ENCODE results near the gene CYFIP2.

CYFIP2 gene

DNA sequence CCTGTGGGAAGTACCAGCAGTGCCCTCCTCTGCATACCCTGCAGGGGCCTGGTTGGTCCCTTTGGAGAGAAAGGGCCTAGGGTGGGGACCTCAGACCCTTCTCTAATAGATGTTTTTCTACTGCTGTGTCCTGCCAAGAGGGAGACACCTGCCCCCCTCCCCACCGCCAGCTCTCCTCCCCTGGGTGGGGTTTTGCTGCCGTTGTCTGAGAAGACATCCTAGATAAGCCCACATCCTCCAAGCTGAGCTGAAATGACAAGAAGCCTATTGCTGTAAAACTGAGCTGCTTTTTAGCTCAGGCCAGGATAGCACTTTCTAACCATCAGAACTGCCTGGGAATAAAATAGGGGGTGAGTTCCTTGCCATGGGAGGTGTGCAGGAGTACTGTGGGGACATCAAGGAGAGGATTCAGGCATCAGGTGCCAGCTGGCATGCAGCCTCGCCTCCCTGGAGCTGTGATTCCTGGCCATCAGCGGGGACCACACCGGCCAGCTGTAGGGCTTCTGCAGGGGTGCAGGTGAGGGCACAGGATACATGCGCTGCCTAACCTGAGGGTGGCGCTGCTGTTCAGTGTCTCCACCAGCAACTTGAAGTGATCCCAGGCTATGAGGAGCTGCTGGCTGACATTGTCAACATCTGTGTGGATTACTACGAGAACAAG, 37.9 kb downstream of the CYFIP2 start:
- Histone ChIP-seq H3K27ac (replicated peaks) (no peak overlapping the region), H3K27me3 (ENCODE audit: insufficient read depth, poor library complexity, severe bottlenecking) (no peaks in the 10 kb centered on the region), H3K4me3 (replicated peaks; ENCODE audit: insufficient read depth, low read length) (no peak overlapping the region)
- DNase-seq (ENCODE audit: low read depth in 1 of 2, low spot score in 1 of 2): no peak
- TF ChIP-seq, protein P1, sequence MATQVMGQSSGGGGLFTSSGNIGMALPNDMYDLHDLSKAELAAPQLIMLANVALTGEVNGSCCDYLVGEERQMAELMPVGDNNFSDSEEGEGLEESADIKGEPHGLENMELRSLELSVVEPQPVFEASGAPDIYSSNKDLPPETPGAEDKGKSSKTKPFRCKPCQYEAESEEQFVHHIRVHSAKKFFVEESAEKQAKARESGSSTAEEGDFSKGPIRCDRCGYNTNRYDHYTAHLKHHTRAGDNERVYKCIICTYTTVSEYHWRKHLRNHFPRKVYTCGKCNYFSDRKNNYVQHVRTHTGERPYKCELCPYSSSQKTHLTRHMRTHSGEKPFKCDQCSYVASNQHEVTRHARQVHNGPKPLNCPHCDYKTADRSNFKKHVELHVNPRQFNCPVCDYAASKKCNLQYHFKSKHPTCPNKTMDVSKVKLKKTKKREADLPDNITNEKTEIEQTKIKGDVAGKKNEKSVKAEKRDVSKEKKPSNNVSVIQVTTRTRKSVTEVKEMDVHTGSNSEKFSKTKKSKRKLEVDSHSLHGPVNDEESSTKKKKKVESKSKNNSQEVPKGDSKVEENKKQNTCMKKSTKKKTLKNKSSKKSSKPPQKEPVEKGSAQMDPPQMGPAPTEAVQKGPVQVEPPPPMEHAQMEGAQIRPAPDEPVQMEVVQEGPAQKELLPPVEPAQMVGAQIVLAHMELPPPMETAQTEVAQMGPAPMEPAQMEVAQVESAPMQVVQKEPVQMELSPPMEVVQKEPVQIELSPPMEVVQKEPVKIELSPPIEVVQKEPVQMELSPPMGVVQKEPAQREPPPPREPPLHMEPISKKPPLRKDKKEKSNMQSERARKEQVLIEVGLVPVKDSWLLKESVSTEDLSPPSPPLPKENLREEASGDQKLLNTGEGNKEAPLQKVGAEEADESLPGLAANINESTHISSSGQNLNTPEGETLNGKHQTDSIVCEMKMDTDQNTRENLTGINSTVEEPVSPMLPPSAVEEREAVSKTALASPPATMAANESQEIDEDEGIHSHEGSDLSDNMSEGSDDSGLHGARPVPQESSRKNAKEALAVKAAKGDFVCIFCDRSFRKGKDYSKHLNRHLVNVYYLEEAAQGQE (IDR thresholded peaks at IDR 0.05; ENCODE audit: insufficient replicate concordance, low read depth): no peak
- TF ChIP-seq POLR2AphosphoS5 (IDR thresholded peaks at IDR 0.05; ENCODE audit: low read depth) (no peak), SPI1 (IDR thresholded peaks at IDR 0.05; ENCODE audit: borderline replicate concordance, low read depth) (no peak), GABPA (IDR thresholded peaks at IDR 0.05; ENCODE audit: low read depth) (no peak)
- TF ChIP-seq, protein P2, sequence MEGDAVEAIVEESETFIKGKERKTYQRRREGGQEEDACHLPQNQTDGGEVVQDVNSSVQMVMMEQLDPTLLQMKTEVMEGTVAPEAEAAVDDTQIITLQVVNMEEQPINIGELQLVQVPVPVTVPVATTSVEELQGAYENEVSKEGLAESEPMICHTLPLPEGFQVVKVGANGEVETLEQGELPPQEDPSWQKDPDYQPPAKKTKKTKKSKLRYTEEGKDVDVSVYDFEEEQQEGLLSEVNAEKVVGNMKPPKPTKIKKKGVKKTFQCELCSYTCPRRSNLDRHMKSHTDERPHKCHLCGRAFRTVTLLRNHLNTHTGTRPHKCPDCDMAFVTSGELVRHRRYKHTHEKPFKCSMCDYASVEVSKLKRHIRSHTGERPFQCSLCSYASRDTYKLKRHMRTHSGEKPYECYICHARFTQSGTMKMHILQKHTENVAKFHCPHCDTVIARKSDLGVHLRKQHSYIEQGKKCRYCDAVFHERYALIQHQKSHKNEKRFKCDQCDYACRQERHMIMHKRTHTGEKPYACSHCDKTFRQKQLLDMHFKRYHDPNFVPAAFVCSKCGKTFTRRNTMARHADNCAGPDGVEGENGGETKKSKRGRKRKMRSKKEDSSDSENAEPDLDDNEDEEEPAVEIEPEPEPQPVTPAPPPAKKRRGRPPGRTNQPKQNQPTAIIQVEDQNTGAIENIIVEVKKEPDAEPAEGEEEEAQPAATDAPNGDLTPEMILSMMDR (IDR thresholded peaks at IDR 0.05; ENCODE audit: insufficient read depth, low read length): no peak

DNA sequence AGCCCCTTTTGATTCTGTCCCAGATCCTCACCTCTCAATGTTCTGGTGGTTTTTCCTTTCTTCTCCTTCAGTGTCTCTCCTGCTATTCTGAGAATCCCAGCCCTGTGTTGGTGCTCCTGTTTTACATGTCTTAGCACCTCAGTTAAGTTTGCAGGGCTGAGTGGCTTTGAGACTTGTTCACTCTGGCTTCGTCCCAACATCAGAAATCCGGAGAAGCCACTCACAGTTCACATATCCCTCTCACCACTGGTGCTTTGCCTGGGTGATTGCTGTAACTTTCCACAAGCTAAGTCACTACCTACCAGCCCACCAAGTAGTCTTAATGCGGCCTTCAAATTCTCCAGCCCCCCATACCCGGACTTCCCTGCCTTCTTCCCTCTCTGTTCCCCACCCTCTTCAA, 40.2 kb downstream of the CYFIP2 start:
- no peak for DNase-seq (ENCODE audit: low read depth in 1 of 2, low spot score in 1 of 2)
- Histone ChIP-seq H3K27me3 (ENCODE audit: insufficient read depth, poor library complexity, severe bottlenecking) (no peaks in the 10 kb centered on the region), H3K4me3 (replicated peaks; ENCODE audit: insufficient read depth, low read length) (no peak overlapping the region), H3K27ac (replicated peaks) (no peak overlapping the region)
- TF ChIP-seq POLR2AphosphoS5 (IDR thresholded peaks at IDR 0.05; ENCODE audit: low read depth) (no peak), SPI1 (IDR thresholded peaks at IDR 0.05; ENCODE audit: borderline replicate concordance, low read depth) (no peak), GABPA (IDR thresholded peaks at IDR 0.05; ENCODE audit: low read depth) (no peak)
- TF ChIP-seq, protein P1 (IDR thresholded peaks at IDR 0.05; ENCODE audit: insufficient replicate concordance, low read depth): no peak
- TF ChIP-seq, protein P2 (IDR thresholded peaks at IDR 0.05; ENCODE audit: insufficient read depth, low read length): no peak

DNA sequence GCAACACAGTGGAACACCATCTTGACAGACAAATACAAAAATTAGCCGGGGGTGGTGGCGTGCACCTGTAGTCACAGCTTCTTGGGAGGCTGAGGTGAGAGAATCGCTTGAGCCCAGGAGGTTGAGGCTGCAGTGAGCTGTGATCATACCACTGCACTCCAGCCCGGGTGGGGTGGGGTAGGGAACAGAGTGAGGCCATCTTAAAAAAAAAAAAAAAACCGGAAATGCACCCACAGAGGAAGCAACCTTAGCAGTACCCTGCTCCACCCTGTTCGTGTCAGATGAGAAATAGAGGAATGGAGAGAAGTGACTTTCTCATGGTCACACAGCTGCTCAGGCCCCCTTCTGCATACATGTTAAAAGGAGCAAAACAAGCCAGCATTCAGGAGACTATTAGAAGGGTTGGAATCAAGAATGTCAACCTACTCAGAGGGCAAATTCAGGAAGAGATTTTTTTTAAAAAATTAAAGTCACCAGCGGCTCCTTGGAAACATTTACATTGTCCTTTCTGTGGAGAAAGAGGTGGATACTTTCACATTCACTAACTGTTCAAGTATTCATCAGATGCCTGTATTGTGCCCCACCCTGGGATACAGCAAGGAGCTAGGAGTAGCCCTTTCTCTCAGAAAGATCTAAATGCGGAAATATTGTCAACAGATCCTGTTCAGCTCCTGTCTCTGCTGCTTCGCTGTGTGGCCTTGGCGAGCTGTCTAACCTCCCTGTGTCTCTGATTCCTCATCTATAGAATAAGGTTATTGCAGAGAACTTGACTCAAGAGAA, 41.0 kb downstream of the CYFIP2 start:
- TF ChIP-seq, protein P1 (IDR thresholded peaks at IDR 0.05; ENCODE audit: insufficient replicate concordance, low read depth): no peak
- TF ChIP-seq SPI1 (IDR thresholded peaks at IDR 0.05; ENCODE audit: borderline replicate concordance, low read depth): no peak
- no peak for TF ChIP-seq GABPA (IDR thresholded peaks at IDR 0.05; ENCODE audit: low read depth)
- TF ChIP-seq, protein P2 (IDR thresholded peaks at IDR 0.05; ENCODE audit: insufficient read depth, low read length): no peak
- no peak for TF ChIP-seq POLR2AphosphoS5 (IDR thresholded peaks at IDR 0.05; ENCODE audit: low read depth)
- Histone ChIP-seq H3K4me3 (replicated peaks; ENCODE audit: insufficient read depth, low read length) (no peak overlapping the region), H3K27me3 (ENCODE audit: insufficient read depth, poor library complexity, severe bottlenecking) (no peaks in the 10 kb centered on the region), H3K27ac (replicated peaks) (no peak overlapping the region)
- DNase-seq (ENCODE audit: low read depth in 1 of 2, low spot score in 1 of 2): no peak

All from HL-60 (cell line).